GM12891 (cell line): ENCODE measurements around the gene ATP8B1.

ENCODE experiments used
- DNase-seq: peaks from one replicate; pipeline ENCODE4 v3.0.0; 2011; ENCODE audit warnings: low spot score; ENCODE audit not compliant: insufficient read length
- FAIRE-seq: peaks from 2 replicates; lab custom pipeline; 2011; peaks lifted over from hg19 to GRCh38; lab: Jason Lieb, UNC
- PAX5 ChIP-seq: IDR thresholded peaks from 2 replicates; pipeline ENCODE4 v1.6.1; 2011; ENCODE audit warnings: low read length, moderate library complexity, mild to moderate bottlenecking; ENCODE audit not compliant: insufficient read depth, severe bottlenecking
- POLR2A ChIP-seq: IDR thresholded peaks from 2 replicates; pipeline ENCODE4 v1.6.1; 2011; ENCODE audit warnings: low read depth, low read length, control low read depth
- POLR2AphosphoS5 ChIP-seq: IDR thresholded peaks from 2 replicates; pipeline ENCODE4 v1.6.1; 2011; ENCODE audit warnings: low read depth, low read length, control low read depth
- POU2F2 ChIP-seq: IDR thresholded peaks from 2 replicates; pipeline ENCODE4 v1.6.1; 2011; ENCODE audit warnings: low read depth, mild to moderate bottlenecking, control low read depth, low read length, moderate library complexity
- SPI1 ChIP-seq: IDR thresholded peaks from 2 replicates; pipeline ENCODE4 v1.6.1; 2011; ENCODE audit warnings: low read depth, low read length, control low read depth
- TAF1 ChIP-seq: IDR thresholded peaks from 2 replicates; pipeline ENCODE4 v1.6.1; 2011; ENCODE audit warnings: low read depth, low read length, control low read depth

Gene ATP8B1

DNA sequence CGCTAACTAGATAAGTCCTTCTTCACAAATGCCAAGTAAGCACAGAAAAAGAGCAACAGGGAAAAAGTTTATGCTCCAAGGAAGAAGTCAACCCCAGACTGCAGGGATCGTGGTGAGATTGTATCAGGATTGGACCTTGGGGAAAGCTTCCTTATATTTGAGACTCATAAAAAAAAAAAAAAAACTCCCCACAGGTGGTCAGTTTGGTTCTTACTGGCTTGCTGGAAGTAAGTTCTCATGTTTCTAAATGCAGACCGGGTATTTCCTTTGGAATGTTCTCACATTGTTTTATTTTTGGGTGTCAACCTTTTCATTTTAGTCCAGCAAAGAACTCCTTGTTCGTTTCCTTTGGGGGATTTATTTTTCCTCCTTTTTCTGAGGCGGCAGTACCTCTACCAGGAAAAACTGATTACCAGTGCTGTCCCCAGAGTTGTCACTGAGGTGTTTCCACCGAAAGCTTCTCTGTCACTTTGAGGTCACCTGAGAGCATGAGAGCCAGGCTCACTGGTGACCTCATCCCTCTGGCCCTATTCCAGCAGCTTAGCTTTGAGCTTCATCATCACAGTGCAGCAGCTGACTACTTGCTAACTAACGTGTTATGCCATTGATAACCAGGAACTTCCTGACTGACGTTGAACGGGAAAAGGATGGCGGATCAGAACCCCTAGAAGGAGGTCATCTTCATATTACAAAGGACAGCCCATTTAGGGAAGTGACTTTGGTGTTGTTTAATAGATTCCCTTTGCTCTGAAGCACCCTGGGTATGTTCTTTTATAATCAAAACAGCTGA, 16.8 kb upstream of the ATP8B1 start:
- no peak for TF ChIP-seq POLR2AphosphoS5
- no peak for TF ChIP-seq SPI1
- no peak for TF ChIP-seq POU2F2
- TF ChIP-seq PAX5 = no peak
- no peak for TF ChIP-seq TAF1
- no peak for TF ChIP-seq POLR2A
- DNase-seq = no peak
- FAIRE-seq = no peak

DNA sequence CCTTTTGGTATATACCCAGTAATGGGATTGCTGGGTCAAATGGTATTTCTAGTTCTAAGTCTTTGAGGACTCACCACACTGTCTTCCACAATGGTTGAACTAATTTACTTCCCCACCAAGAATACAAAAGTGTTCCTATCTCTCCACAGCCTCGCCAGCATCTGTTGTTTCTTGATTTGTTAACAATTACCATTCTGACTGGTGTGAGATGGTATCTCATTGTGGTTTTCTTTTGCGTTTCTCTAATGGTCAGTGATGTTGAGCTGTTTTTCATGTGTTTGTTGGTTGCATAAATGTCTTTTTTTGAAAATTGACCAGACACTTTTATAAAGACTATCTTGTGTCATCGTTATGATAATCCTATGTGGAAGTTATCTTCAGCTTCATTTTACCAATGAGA, 16.0 kb upstream of the ATP8B1 start:
- FAIRE-seq (no peak), DNase-seq (no peak)
- TF ChIP-seq PAX5 (no peak), SPI1 (no peak)

DNA sequence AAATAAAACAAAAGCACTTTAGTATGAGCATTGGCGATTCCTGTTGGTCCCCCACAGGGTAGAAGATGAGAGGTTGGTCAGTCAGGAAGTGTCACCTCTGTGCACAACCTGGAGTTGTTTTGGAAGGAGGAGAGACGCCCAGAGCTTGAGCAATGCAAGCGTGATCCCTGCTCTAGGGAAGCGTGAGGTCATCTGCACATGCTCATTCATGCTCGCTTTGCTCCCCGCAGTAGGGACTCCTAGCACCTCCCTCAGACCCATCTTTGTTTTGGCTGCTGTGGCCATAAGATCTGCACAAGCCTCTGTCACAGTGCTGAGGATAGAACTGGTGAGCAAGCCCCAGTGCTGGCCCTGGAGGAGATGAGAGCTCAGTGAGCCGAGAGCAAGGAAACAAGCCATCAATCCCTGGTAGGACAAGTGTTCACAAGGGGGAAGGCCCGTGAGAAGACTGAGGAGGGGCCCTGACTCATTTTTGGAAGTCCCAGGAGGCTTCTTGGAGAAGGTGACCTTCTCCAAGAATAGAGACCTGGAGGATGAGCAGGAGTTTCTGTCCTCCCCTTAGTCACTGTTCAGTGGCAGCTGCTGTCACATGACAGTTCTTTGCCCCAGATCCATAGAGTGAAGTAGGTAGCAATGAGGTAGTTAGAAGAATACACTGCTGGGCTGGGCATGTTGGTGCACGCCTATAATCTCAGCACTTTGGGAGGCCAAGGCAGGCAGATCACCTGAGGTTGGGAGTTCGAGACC, 13.3 kb upstream of the ATP8B1 start:
- DNase-seq (no peak), FAIRE-seq (no peak)
- TF ChIP-seq SPI1 = no peak

DNA sequence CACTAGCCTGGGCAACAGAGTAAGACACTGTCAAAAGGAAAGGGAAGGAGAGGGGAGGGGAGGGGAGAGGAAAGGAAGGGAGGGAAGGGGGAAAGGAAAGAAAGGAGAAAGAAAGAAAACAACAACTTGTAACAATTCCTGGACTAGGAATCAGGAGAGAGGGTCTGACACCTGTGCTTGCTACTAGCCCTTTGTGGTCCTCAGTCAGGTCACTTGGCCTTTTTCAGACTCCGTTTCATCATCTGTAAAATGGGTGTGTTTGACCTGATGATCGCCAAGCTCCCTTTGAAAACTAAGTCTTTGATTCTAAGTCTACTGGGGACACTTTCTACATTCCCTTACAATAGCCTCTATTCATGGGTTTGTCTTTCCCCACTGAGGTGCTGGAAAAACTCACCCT, 11.4 kb upstream of the ATP8B1 start:
- no peak for FAIRE-seq
- no peak for DNase-seq
- TF ChIP-seq POLR2AphosphoS5 = no peak

DNA sequence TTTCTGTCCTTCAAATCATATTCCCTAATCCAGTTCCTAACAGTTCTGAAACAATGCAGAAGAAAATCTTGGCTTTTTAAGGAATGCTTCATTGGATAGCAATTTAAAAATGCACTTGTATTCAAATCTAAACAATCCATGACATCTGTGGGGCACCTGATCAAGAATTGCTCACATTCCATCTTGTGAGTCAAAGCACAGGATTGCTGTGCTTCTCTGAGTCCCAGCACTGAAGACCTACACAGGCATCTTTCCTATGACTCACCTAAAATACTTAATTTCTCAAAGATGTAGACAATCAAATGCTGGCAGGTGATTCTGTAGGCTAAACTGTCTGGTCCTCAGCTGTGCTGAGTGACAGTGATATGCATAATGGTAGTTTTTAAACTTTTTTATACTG, 10.1 kb upstream of the ATP8B1 start:
- FAIRE-seq (no peak), DNase-seq (no peak)
- TF ChIP-seq POLR2AphosphoS5 (no peak), POU2F2 (no peak), PAX5 (no peak), TAF1 (no peak)

DNA sequence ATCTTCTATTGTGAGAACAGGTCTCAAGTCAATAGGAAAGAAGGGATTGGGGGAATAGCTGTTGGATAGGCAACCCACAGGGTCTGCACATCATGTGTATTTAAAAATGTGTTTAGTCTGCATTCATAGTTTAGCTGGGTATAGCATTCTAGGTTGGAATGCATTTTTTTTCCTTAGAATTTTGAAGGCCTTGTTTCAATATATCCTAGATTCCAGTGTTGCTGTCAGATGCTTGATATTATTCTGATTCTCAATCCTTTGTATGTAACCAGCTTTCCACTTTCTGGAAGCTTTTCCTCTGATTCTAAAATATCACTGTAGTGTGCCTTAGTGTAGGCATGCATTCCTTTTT, 9.0 kb upstream of the ATP8B1 start:
- TF ChIP-seq TAF1 (no peak), POU2F2 (no peak), POLR2A (no peak)
- no peak for FAIRE-seq
- no peak for DNase-seq

DNA sequence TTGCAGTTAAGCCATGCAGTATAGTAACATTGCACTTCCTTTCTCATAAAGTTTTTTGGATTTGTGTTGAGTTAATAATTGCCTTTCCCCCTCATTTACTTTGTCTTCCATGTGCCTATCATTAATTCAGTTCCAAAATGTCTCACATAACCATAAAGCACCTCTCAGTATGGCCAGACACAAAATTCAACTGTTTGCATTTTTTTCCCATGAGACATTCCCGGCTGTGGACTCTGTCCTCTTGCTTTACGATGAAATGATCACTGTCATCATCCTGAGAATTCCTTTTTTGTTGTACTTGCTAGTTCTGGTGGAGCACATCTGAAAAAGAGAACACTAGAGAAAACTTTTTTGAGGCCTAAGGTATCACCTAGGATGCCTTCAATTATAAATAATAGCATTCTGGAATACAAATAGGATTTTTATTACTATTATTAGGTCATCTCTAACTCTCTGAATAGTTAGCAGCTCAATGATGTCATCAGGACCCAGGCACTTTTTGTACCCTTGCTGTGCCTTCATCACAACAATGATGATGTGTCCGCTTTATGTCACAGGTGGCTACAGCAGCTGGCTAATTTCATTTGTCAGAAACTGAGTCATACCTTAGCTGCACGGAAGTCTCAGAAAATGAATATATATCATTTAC, 8.5 kb upstream of the ATP8B1 start:
- DNase-seq (no peak), FAIRE-seq (no peak)
- no peak for TF ChIP-seq PAX5
- TF ChIP-seq POLR2AphosphoS5 = no peak
- no peak for TF ChIP-seq TAF1
- TF ChIP-seq POLR2A = no peak
- TF ChIP-seq POU2F2 = no peak
- no peak for TF ChIP-seq SPI1

DNA sequence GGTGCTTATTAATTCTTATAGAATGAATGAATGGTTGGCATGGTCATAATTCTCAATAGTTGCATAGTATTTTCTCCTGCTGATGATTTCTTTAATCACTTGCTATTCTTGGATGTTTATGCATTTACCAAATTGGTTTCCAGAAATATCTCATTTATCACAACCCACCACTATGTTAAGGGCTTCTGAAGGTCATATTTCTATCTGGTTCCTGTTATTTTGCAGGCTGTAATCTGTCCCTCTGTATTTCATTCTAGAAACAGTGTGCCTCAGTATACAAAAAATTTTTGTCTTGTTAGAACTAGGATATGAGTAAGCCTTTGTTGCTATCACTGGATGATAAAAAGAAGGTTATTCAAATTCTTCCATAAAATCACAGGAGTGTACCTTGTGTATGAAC, 6.1 kb upstream of the ATP8B1 start:
- FAIRE-seq (no peak), DNase-seq (no peak)
- TF ChIP-seq POLR2A (no peak), PAX5 (no peak), POU2F2 (no peak), POLR2AphosphoS5 (no peak), SPI1 (no peak)

DNA sequence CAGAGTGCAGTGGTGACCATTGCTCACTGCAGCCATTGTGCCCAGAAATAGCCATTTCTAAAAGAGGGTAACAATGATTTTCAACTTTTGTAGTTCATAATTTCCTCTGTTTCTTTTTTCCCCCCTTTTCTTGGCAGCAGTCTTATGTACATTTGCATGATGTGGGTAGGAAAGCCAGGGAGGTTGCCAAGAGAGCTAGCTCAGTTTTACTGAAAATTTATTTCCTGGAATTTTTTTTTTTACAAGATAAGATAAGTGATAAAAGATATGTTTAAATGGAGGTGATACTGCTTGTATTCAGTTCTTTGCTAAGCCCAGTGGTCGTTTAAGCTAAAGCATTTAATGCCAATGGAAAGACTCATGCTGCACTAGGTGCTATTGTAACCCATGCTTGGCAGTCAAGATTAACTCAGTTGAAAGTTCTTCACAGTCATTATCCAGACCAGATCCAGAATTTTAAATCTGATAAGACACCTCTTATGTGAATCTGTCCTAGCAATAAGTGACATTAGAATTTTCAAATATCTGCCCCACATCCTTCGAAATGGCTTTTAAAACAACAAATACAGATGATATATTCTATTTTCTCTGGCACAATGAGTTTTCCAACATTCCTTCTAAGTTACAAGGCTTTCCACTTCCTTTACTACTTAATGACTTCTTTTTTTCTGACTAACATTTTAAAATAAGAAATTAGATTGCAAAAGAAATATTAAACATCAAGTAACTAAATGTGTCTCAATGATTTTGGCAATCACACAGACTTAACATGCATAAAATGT, 4.4 kb upstream of the ATP8B1 start:
- DNase-seq (no peak), FAIRE-seq (no peak)
- TF ChIP-seq SPI1 (no peak), TAF1 (no peak), PAX5 (no peak), POU2F2 (no peak), POLR2AphosphoS5 (no peak), POLR2A (no peak)

DNA sequence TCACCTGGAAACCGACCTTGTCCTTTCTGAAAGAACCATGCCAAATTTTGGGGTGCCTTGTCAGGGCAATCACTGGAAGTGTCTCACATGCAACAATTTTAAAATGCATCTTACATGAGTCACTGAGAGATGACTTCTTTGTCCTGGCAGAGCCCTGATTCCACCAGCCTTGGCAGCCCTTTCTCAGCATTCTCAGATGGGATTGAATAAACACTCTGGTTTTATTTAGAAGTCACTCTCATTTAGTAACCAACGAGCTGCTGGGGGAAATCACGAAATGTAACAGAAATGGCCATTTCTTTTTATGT, 3.8 kb upstream of the ATP8B1 start:
- FAIRE-seq = no peak
- no peak for DNase-seq
- TF ChIP-seq POLR2AphosphoS5 = no peak
- no peak for TF ChIP-seq PAX5
- no peak for TF ChIP-seq POU2F2
- TF ChIP-seq SPI1 = no peak
- TF ChIP-seq POLR2A = no peak
